Retinal pigment epithelial cell (primary cell): ENCODE measurements around the gene FNTB.
"Not testable (repeated sequence)": the region's sequence is repeated elsewhere in the genome, so short reads cannot be mapped to it uniquely, and the experiment has no call there.

Experiments
- DNase-seq: peaks from one replicate; pipeline ENCODE4 v3.0.0-alpha.2; 2010; ENCODE audit warnings: low read depth
- H3K4me3 ChIP-seq: 2 replicates; pipeline ENCODE4 v1.5.1; 2011; ENCODE audit warnings: mild to moderate bottlenecking, low read length, control low read depth, moderate library complexity
- CTCF ChIP-seq: conservative IDR thresholded peaks from 2 replicates; pipeline ENCODE4 v1.5.1; 2011; ENCODE audit warnings: low read depth, low read length, control low read depth, inconsistent platforms

The FNTB gene

GRCh38 chr14:65079768-65080167, 93.1 kb downstream of the FNTB start:
- no peak for DNase-seq
- H3K4me3 ChIP-seq = no peak overlapping the region
- no peak for TF ChIP-seq CTCF

- no peak overlapping the region for H3K4me3 ChIP-seq
- TF ChIP-seq CTCF = no peak
- DNase-seq = no peak
These were observed 94.5 kb downstream of the FNTB start for GRCh38 chr14:65080960-65081747.

GRCh38 chr14:65082930-65083329, 96.2 kb downstream of the FNTB start:
- TF ChIP-seq CTCF = no peak
- H3K4me3 ChIP-seq = no peak overlapping the region
- no peak for DNase-seq

- DNase-seq = no peak
- no peak for TF ChIP-seq CTCF
- H3K4me3 ChIP-seq = no peak overlapping the region
These were observed 98.1 kb downstream of the FNTB start for GRCh38 chr14:65084554-65085505.

GRCh38 chr14:65086686-65087085, 100.0 kb downstream of the FNTB start:
- not testable (repeated sequence) for DNase-seq, H3K4me3 ChIP-seq

- not testable (repeated sequence) for DNase-seq
These were observed 101.1 kb downstream of the FNTB start for GRCh38 chr14:65087835-65088234.

GRCh38 chr14:65092349-65092748, 105.7 kb downstream of the FNTB start:
- H3K4me3 ChIP-seq = no peak overlapping the region
- no peak for TF ChIP-seq CTCF
- no peak for DNase-seq

More at GRCh38 chr14:65087835-65088234, 101.1 kb downstream of the FNTB start:
- H3K4me3 ChIP-seq = not testable (repeated sequence)
